Upper lobe of left lung (tissue), 6 donors: Measurements from ENCODE around the gene THEMIS2. TPM values are rescaled to one million over a fixed set of nuclear protein-coding genes. Genes with fewer than 3 reads are reported as not detected.
"Not testable (repeated sequence)": the region's sequence is repeated elsewhere in the genome, so short reads cannot be mapped to it uniquely, and the experiment has no call there.

Experiments used
- ATAC-seq, 2 donors: fragments of 200-7000 bp; cut with Tn5 transposase; one replicate each; pipeline ENCODE4 v1.9.1; 2022; ENCODE audit warnings: mild to moderate bottlenecking in 2 of 2, moderate library complexity in 2 of 2; ENCODE audit not compliant: low FRiP score in 2 of 2
- DNase-seq, 2 donors: peaks; one replicate each; pipeline ENCODE4 v3.0.0-alpha.2; 2019 to 2020
- H3K27ac ChIP-seq, 4 donors: fragments of 200-600 bp; sonication (generic); one replicate each; pipeline ENCODE4 v1.5.1; 2016 to 2019
- H3K27me3 ChIP-seq, 4 donors: fragments of 200-600 bp; sonication (generic); one replicate each; pipeline ENCODE4 v1.5.1; 2017 to 2019
- H3K36me3 ChIP-seq, 4 donors: fragments of 200-600 bp; sonication (generic); one replicate each; pipeline ENCODE4 v1.5.1; 2016 to 2019
- H3K4me1 ChIP-seq, 4 donors: fragments of 200-600 bp; sonication (generic); one replicate each; pipeline ENCODE4 v1.5.1; 2018 to 2019
- H3K4me3 ChIP-seq, 4 donors: fragments of 200-600 bp; sonication (generic); one replicate each; pipeline ENCODE4 v1.5.1; 2017 to 2019; ENCODE audit warnings: mild to moderate bottlenecking in 2 of 4, moderate library complexity in 1 of 4
- H3K9me3 ChIP-seq, 4 donors: fragments of 200-600 bp; sonication (generic); one replicate each; pipeline ENCODE4 v1.5.1; 2018 to 2019
- EP300 ChIP-seq, 4 donors: sonication (generic); formaldehyde crosslinking; IDR thresholded peaks; one replicate each; pipeline ENCODE4 v1.5.1; 2017; ENCODE audit warnings: antibody characterized with exemption in 4 of 4, control low read depth in 2 of 4
- POLR2A ChIP-seq, 4 donors: fragments of 450-650 bp; IDR thresholded peaks; one replicate each; pipeline ENCODE4 v1.5.1; 2016 to 2017; ENCODE audit warnings: antibody characterized with exemption in 4 of 4, mild to moderate bottlenecking in 2 of 4
- POLR2AphosphoS5 ChIP-seq, 2 donors: sonication (generic); formaldehyde crosslinking; IDR thresholded peaks; one replicate each; pipeline ENCODE4 v1.5.1; 2017; ENCODE audit warnings: antibody characterized with exemption in 2 of 2
- WGBS, 2 donors: methylation state at CpG; one replicate each; pipeline ENCODE4 v1.1.5; 2017 to 2018; 5-methylcytosine and 5-hydroxymethylcytosine counted together
- total RNA-seq, 6 donors: library from RNA; depleted of rRNA in 4 of 6; stranded (reverse); fragments of >200 nt in 4 of 6; gene quantifications; one replicate each; pipeline versions ENCODE4 v1.1.0 to v1.2.1, GENCODE V29; 2016 to 2021
- TF ChIP-seq, protein P1 (sequence below), 6 experiments: fragments of 450-650 bp in 4 of 6; fragments of 200-600 bp in 2 of 6; sonication (generic) in 2 of 6; IDR thresholded peaks; one replicate each; pipeline ENCODE4 v1.5.1; 2016 to 2019; ENCODE audit warnings: antibody characterized with exemption in 6 of 6
- donor health status: DM: no; HTN: no; CAD: no; lungs with moderate emphysema.
- donor health status: DM: no; HTN: yes; CAD: no; lungs with severe emphysema.

THEMIS2 gene
- total RNA-seq, 6 donors from 2014 or later, result 59.5 to 216 (median 130) TPM

DNA sequence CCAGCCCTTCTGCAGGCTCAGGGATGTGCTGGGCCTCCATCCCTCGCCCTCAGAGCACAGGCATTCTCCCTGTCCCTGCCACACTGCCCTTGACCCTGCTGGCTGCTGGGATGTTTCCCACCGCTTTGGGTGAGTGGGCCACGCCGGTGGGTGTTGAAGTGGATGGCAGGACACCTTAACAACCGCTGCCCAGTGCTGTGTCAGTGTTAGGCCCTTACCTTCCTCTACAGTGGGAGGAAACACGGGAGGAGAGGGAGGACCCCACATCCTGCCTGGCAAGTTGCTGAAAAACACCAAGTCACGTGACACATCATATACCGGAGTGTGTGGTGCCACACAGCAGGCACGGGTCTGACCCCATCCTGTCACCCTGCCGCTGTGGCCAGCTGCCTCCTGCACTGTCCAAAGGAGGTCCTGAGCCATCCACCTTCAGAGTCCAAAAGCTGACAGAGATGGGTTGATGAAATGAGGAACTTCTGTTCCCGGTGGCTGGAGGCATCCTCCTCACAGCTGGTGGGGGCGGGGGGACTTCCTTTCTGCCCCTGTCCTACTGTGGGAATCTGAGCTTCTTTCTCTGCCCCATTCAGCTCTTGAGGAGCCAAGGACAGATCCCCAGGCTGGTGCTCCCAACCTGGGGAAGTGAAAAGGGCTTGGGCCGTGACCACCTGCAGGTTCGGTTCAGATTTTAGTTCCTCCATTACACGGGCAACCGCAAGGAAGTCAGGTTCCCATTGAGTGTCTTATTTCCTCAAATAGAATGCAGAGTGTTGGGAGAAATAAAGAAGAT is 3.2 kb upstream of the THEMIS2 start:
- no peaks in the 10 kb centered on the region for H3K27me3 ChIP-seq
- DNase-seq (peak; percentile 46 to 61), ATAC-seq (peak; percentile 18 to 42)
- peak overlapping the region; percentile 44 to 87 (median 81) for H3K27ac ChIP-seq
- no peaks in the 10 kb centered on the region for H3K9me3 ChIP-seq
- TF ChIP-seq POLR2A (IDR thresholded peaks at IDR 0.05), result peak in 1 of 4 donors; percentile 30
- TF ChIP-seq POLR2AphosphoS5 (IDR thresholded peaks at IDR 0.05), result peak in 1 of 2 donors; percentile 11
- TF ChIP-seq, protein P1, sequence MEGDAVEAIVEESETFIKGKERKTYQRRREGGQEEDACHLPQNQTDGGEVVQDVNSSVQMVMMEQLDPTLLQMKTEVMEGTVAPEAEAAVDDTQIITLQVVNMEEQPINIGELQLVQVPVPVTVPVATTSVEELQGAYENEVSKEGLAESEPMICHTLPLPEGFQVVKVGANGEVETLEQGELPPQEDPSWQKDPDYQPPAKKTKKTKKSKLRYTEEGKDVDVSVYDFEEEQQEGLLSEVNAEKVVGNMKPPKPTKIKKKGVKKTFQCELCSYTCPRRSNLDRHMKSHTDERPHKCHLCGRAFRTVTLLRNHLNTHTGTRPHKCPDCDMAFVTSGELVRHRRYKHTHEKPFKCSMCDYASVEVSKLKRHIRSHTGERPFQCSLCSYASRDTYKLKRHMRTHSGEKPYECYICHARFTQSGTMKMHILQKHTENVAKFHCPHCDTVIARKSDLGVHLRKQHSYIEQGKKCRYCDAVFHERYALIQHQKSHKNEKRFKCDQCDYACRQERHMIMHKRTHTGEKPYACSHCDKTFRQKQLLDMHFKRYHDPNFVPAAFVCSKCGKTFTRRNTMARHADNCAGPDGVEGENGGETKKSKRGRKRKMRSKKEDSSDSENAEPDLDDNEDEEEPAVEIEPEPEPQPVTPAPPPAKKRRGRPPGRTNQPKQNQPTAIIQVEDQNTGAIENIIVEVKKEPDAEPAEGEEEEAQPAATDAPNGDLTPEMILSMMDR (IDR thresholded peaks at IDR 0.05), result no peak
- H3K4me1 ChIP-seq, result peaks cover 17 to 36% (median 21%) of the 10 kb centered on the region in 4 donors
- 34 to 40% methylated on average over 4 to 16 of the region's 16 CpGs for WGBS, 2 donors
- no peaks in the 10 kb centered on the region for H3K36me3 ChIP-seq
- peak overlapping the region in 2 of 4 donors; percentile 7 to 8 for H3K4me3 ChIP-seq

DNA sequence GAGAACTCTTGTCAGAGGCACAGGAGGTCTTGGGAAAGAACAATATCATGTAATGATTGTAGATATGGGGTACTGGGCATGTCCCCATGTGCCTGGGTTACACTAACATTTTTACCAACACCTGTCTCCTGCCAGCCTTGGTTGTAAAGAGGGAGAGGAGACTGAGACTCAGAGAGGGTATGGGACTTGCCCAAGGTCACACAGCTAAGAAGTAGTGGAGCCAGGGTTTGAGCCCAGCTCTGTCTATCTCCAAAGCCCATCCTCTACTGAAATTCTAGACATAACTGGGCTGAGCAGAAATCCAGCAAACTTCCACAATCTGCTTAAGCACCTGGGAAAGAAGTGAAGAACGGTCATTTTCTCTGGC is 2.6 kb upstream of the THEMIS2 start:
- 80 to 83% methylated on average over 1 of the region's 1 CpG for WGBS, 2 donors
- Histone ChIP-seq H3K27me3 (no peaks in the 10 kb centered on the region), H3K4me1 (peaks cover 17 to 32% (median 20%) of the 10 kb centered on the region in 4 donors), H3K36me3 (no peaks in the 10 kb centered on the region), H3K9me3 (no peaks in the 10 kb centered on the region), H3K27ac (peak overlapping the region; percentile 44 to 87 (median 81)), H3K4me3 (peak overlapping the region in 2 of 4 donors; percentile 7 to 8)
- TF ChIP-seq EP300 (IDR thresholded peaks at IDR 0.05) (no peak), POLR2AphosphoS5 (IDR thresholded peaks at IDR 0.05) (no peak), POLR2A (IDR thresholded peaks at IDR 0.05) (no peak)
- TF ChIP-seq, protein P1 (IDR thresholded peaks at IDR 0.05), result no peak
- ATAC-seq (no peak), DNase-seq (no peak)

GRCh38 chr1:27871076-27871475 is 1.3 kb upstream of the THEMIS2 start:
- H3K36me3 ChIP-seq, H3K4me3 ChIP-seq, ATAC-seq, H3K27me3 ChIP-seq, DNase-seq, H3K9me3 ChIP-seq: not testable (repeated sequence)
- Histone ChIP-seq H3K4me1 (peaks cover 17 to 34% (median 23%) of the 10 kb centered on the region in 4 donors), H3K27ac (peak overlapping the region in 1 of 4 donors; percentile 89)
- WGBS, 2 donors, result 93 to 96% methylated on average over 7 of the region's 7 CpGs

DNA sequence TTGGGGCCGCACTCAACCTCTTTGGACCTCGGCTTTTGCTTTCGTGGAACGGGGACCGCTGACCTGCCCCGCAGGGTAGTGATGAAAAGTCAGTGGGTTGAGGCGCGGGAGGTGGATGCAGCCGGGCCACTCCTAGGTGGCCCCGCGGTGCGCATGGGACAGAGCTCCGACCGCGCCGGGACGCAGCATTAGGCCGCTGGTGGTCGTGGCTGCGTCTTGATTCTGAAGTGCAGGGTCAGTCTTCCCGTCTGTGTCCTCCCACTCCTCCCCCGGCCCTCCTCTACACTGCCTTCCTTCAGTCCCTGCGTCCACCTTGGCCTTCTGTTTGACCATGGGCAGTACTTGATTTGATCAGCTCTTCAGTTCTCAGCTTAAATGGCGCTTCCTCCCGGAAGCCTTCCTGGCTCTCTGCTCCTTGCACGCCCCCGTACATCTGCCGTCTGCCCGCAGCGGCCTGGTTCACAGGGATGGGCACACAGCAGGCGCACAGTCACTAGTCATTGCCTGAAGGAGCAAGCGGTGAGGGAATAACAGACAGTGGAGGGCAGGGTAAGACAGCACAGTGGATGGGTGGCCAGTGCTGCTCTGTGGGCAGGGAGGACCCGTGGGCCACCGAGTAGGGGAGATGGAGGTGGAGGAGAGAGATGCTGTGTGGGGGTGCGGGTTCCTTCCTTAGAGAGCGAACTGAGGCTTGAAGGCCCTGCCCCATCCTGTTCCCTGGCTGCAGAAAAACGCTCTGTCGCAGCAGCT is 633 bp downstream of the THEMIS2 start:
- ATAC-seq, result peak; percentile 13 to 22
- 16 to 17% methylated on average over 34 to 36 of the region's 38 CpGs for WGBS, 2 donors
- Histone ChIP-seq H3K4me3 (peak overlapping the region; percentile 52 to 68 (median 59)), H3K9me3 (no peaks in the 10 kb centered on the region), H3K4me1 (peaks cover 21 to 40% (median 27%) of the 10 kb centered on the region in 4 donors), H3K27ac (peak overlapping the region; percentile 87 to 97 (median 89)), H3K36me3 (peaks cover 0 to 5% (median 2%) of the 10 kb centered on the region in 4 donors), H3K27me3 (no peaks in the 10 kb centered on the region)
- TF ChIP-seq, protein P1 (IDR thresholded peaks at IDR 0.05), result no peak
- peak in 1 of 4 donors; percentile 32 for TF ChIP-seq POLR2A (IDR thresholded peaks at IDR 0.05)
- DNase-seq, result peak in 1 of 2 donors; percentile 84

DNA sequence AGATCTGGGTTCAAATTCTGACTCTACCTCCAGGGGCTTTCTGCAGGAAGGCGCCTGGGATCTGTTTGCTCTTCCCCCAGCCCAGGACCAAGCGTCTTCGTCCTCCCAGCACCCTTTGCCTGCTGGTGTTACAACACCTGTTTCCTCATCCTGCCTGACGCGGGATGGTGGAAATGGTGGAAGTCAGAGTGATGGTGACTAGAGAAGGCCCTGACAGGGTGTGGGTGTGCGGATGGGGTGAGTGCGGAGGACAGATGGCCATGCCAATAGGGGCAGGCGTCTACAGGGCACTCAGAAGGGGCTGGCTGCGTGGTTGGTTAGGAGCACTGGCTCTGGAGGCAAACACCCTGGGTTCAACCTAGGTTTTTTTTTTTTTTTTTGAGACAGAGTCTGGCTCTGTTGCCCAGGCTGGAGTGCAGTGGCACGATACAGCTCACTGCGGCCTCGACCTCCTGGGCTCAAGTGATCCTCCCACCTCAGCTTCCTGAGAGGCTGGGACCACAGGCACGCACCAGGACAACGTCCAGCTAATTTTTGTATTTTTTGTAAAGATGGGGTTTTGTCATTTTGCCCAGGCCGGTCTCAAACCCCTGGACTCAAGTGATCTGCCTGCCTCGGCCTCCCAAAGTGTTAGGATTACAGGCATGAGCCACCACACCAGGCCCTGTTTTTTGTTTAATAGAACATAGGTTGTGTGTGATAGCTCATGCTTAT is 1.5 kb downstream of the THEMIS2 start:
- ATAC-seq (peak in 1 of 2 donors; percentile 55), DNase-seq (peak in 1 of 2 donors; percentile 73)
- Histone ChIP-seq H3K4me1 (peaks cover 17 to 35% (median 22%) of the 10 kb centered on the region in 4 donors), H3K4me3 (peak overlapping the region in 3 of 4 donors; percentile 55 to 68 (median 63)), H3K36me3 (peaks cover 0 to 5% (median 2%) of the 10 kb centered on the region in 4 donors), H3K9me3 (no peaks in the 10 kb centered on the region), H3K27ac (peak overlapping the region; percentile 87 to 97 (median 89)), H3K27me3 (no peaks in the 10 kb centered on the region)
- TF ChIP-seq, protein P1 (IDR thresholded peaks at IDR 0.05), result no peak
- TF ChIP-seq POLR2AphosphoS5 (IDR thresholded peaks at IDR 0.05), result peak; percentile 76 to 82
- peak in 1 of 4 donors; percentile 78 for TF ChIP-seq POLR2A (IDR thresholded peaks at IDR 0.05)
- TF ChIP-seq EP300 (IDR thresholded peaks at IDR 0.05), result no peak
- 71 to 73% methylated on average over 12 to 16 of the region's 16 CpGs for WGBS, 2 donors
